ENCODE results near the gene IFTAP. TPM values are rescaled to one million over a fixed set of nuclear protein-coding genes. Genes with fewer than 3 reads are reported as not detected.
A peak's percentile ranks its signal among the peaks of the same experiment; 100 is the strongest.

Gene IFTAP
- total RNA-seq, 1 experiment from 2014 or later = 25.3 TPM

DNA sequence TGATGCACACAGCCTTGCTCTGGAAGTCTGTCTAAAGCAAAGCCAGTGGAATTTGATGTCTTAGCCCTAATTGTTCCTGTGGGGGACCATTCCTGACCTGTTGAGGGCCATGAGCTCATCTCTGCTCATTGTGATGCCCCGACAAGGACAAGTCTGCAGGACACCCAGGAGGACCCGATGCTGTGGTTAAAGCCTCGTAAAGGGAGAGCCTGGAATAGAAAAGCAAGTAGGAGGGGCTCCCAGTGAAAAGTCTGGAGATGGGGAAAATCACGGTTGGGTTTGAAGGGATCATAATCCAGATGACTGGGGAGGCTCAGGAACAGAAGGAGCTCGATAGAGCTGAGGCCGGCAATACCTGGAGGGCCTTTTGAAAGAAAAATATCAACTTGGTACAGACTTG, 102.2 kb downstream of the IFTAP start:
- BruUV-seq (replicated peaks) = no TSS peak
- H3K4me1 ChIP-seq (ENCODE audit: insufficient read depth, low read length, poor library complexity, severe bottlenecking) = peaks cover 10% of the 10 kb centered on the region
- intact Hi-C loops (cut with micrococcal nuclease; ENCODE audit: unreplicated experiment) = no loop called here
- ChIA-PET POLR2A (ENCODE audit: low non-redundant PET) (no interaction called here), CTCF (no interaction called here)
- no peak overlapping the region for H3K4me3 ChIP-seq (ENCODE audit: low read depth, low read length, poor library complexity, severe bottlenecking)
- no peaks in the 10 kb centered on the region for H3K36me3 ChIP-seq (ENCODE audit: insufficient read depth, low read length, poor library complexity, severe bottlenecking)
- H3K27ac ChIP-seq (ENCODE audit: low read depth, low read length, poor library complexity, severe bottlenecking) = no peak overlapping the region
- H3K9me3 ChIP-seq (ENCODE audit: low read depth, low read length, poor library complexity, severe bottlenecking) = no peaks in the 10 kb centered on the region
- DNase-seq (ENCODE audit: low spot score) = no peak
- no peaks in the 10 kb centered on the region for H3K27me3 ChIP-seq (replicated peaks; ENCODE audit: insufficient read depth, low read depth, low read length, poor library complexity)
- TF ChIP-seq, protein P1, sequence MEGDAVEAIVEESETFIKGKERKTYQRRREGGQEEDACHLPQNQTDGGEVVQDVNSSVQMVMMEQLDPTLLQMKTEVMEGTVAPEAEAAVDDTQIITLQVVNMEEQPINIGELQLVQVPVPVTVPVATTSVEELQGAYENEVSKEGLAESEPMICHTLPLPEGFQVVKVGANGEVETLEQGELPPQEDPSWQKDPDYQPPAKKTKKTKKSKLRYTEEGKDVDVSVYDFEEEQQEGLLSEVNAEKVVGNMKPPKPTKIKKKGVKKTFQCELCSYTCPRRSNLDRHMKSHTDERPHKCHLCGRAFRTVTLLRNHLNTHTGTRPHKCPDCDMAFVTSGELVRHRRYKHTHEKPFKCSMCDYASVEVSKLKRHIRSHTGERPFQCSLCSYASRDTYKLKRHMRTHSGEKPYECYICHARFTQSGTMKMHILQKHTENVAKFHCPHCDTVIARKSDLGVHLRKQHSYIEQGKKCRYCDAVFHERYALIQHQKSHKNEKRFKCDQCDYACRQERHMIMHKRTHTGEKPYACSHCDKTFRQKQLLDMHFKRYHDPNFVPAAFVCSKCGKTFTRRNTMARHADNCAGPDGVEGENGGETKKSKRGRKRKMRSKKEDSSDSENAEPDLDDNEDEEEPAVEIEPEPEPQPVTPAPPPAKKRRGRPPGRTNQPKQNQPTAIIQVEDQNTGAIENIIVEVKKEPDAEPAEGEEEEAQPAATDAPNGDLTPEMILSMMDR (conservative IDR thresholded peaks at IDR 0.05; ENCODE audit: low read depth, low read length) = no peak
- TF ChIP-seq EZH2 (IDR thresholded peaks at IDR 0.05; ENCODE audit: borderline replicate concordance, low read depth, low read length, poor library complexity, severe bottlenecking) = no peak

DNA sequence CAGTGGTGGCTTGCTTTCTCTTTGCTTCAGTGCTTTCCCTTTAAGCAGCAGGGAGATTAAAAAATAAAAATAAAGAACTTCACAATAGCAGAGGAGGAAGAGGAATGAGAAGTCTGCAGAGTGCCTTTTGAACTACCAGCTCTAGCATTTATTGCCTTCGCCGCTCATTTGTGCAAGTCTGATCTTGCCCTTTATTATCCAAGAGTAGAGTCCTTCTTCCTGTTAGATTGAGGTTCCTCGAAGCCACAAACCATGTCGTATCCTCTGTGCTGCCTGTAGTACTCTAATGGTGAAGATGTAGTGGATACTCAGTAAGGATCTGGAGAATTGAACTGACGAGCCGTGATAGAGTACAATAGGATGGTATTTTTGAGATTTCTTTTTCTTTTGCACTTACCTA, 105.0 kb downstream of the IFTAP start:
- Histone ChIP-seq H3K4me3 (ENCODE audit: low read depth, low read length, poor library complexity, severe bottlenecking) (no peak overlapping the region), H3K9me3 (ENCODE audit: low read depth, low read length, poor library complexity, severe bottlenecking) (no peaks in the 10 kb centered on the region), H3K36me3 (ENCODE audit: insufficient read depth, low read length, poor library complexity, severe bottlenecking) (no peaks in the 10 kb centered on the region), H3K4me1 (ENCODE audit: insufficient read depth, low read length, poor library complexity, severe bottlenecking) (peaks cover 15% of the 10 kb centered on the region), H3K27me3 (replicated peaks; ENCODE audit: insufficient read depth, low read depth, low read length, poor library complexity) (no peaks in the 10 kb centered on the region), H3K27ac (ENCODE audit: low read depth, low read length, poor library complexity, severe bottlenecking) (no peak overlapping the region)
- BruUV-seq (replicated peaks) = no TSS peak
- ChIA-PET CTCF (interaction anchor here (0.6 to 4.4 kb wide), 3 partner anchors 47 to 211 kb away, joined by 4 to 113 read pairs (median 4); no protein-coding TSS in a partner anchor), POLR2A (ENCODE audit: low non-redundant PET) (no interaction called here)
- peak; percentile 68 for DNase-seq (ENCODE audit: low spot score)
- intact Hi-C loops (cut with micrococcal nuclease; ENCODE audit: unreplicated experiment) = no loop called here
- TF ChIP-seq, protein P1 (conservative IDR thresholded peaks at IDR 0.05; ENCODE audit: low read depth, low read length) = no peak
- TF ChIP-seq EZH2 (IDR thresholded peaks at IDR 0.05; ENCODE audit: borderline replicate concordance, low read depth, low read length, poor library complexity, severe bottlenecking) = no peak

DNA sequence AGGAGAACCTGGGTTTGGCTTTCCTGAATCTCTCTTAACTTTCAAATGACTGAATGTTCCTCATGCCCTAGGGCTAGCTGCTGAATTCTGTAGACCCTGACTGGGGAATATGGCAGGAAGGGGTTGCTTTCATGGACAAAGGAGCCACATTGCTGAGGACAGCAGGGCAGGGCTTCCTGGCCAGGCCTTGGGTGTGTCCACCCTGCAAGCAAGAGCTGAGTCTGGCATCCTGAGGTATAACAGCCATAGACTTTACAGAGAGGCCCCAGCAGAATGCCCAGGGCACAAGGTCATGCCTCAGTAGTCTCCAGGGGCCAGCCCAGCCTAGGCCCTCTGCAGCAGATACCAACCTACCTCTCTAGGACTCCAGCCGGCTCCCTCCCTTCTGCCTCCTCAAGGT, 105.9 kb downstream of the IFTAP start:
- ChIA-PET CTCF (interaction anchor here (1.1 to 4.4 kb wide), 2 partner anchors 46 to 136 kb away, joined by 3 to 113 read pairs; no protein-coding TSS in a partner anchor), POLR2A (ENCODE audit: low non-redundant PET) (no interaction called here)
- H3K4me3 ChIP-seq (ENCODE audit: low read depth, low read length, poor library complexity, severe bottlenecking) = no peak overlapping the region
- no peak for DNase-seq (ENCODE audit: low spot score)
- H3K27me3 ChIP-seq (replicated peaks; ENCODE audit: insufficient read depth, low read depth, low read length, poor library complexity) = no peaks in the 10 kb centered on the region
- H3K36me3 ChIP-seq (ENCODE audit: insufficient read depth, low read length, poor library complexity, severe bottlenecking) = no peaks in the 10 kb centered on the region
- H3K9me3 ChIP-seq (ENCODE audit: low read depth, low read length, poor library complexity, severe bottlenecking) = no peaks in the 10 kb centered on the region
- peaks cover 15% of the 10 kb centered on the region for H3K4me1 ChIP-seq (ENCODE audit: insufficient read depth, low read length, poor library complexity, severe bottlenecking)
- TF ChIP-seq, protein P1 (conservative IDR thresholded peaks at IDR 0.05; ENCODE audit: low read depth, low read length) = no peak
- no peak for TF ChIP-seq EZH2 (IDR thresholded peaks at IDR 0.05; ENCODE audit: borderline replicate concordance, low read depth, low read length, poor library complexity, severe bottlenecking)
- intact Hi-C loops (cut with micrococcal nuclease; ENCODE audit: unreplicated experiment) = loop anchor here (5.0 kb wide), 2 partner anchors 577 to 747 kb away; no protein-coding TSS in a partner anchor
- BruUV-seq (replicated peaks) = no TSS peak
- H3K27ac ChIP-seq (ENCODE audit: low read depth, low read length, poor library complexity, severe bottlenecking) = no peak overlapping the region
